Prostate gland (tissue), 2 donors: ENCODE results near the gene SLIT3.

Source experiments
- CTCF ChIP-seq, 4 experiments: fragments of 200-600 bp in 2 of 4; fragments of 450-650 bp in 2 of 4; sonication (generic) in 2 of 4; IDR thresholded peaks; 1 replicate in 3 of 4; 2 replicates in 1 of 4; pipeline ENCODE4 v1.5.1; 2016 to 2019; ENCODE audit warnings: antibody characterized with exemption in 4 of 4, mild to moderate bottlenecking in 2 of 4, moderate library complexity in 2 of 4
- POLR2A ChIP-seq: fragments of 450-650 bp; IDR thresholded peaks from one replicate; pipeline ENCODE4 v1.6.1; 2016; ENCODE audit warnings: antibody characterized with exemption, mild to moderate bottlenecking
- POLR2AphosphoS5 ChIP-seq: sonication (generic); formaldehyde crosslinking; IDR thresholded peaks from one replicate; pipeline ENCODE4 v1.6.1; 2017; ENCODE audit warnings: antibody characterized with exemption

- TF ChIP-seq CTCF (IDR thresholded peaks at IDR 0.05), result no peak
- TF ChIP-seq POLR2A, result no peak
- no peak for TF ChIP-seq POLR2AphosphoS5
These were observed 264.7 kb downstream of the SLIT3 start for GRCh38 chr5:169036079-169036805.
